HG03175 (cell line): ENCODE data around the gene SPATA7.

Experiments
- ATAC-seq: cut with Tn5 transposase; IDR thresholded peaks from one replicate; pipeline ENCODE4 v1.9.1; 2021; ENCODE audit warnings: mild to moderate bottlenecking, moderate library complexity; ENCODE audit not compliant: unreplicated experiment

The SPATA7 gene

DNA sequence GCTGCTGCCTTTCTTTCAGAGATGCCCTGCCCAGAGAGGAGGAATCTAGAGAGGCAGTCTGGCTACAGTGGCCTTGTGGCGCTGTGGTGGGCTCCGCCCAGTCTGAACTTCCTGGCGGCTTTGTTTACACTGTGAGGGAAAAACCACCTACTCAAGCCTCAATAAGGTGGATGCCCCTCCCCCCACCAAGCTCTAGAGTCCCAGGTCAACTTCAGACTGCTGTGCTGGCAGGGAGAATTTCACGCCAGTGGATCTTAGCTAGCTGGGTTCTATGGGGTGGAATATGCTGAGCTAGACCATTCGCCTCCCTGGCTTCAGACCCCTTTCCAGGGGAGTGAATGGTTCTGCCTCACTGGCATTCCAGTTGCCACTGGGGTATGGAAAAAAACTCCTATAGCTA is 25.6 kb downstream of the SPATA7 start:
- no peak for ATAC-seq

DNA sequence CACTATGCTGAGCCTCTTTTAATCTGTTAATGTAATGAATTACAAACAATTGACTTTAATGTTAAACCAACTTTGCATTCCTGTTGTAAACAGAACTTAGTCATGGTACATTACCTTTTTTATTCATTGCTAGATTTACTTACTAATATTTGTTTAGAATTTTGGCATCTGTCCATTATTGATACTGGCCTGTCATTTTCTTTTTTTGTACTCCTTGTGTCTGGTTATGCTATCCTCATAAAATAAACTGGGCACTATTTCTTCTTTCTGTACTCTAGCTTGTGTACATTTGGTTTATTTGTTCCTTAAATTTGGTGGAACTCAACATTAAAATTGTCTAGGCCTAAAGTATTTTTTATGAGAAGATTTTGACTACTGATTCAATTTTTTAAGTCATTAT is 32.1 kb downstream of the SPATA7 start:
- ATAC-seq, result no peak

- ATAC-seq, result no peak
Observed at GRCh38 chr14:88420187-88420586, 34.7 kb downstream of the SPATA7 start.

DNA sequence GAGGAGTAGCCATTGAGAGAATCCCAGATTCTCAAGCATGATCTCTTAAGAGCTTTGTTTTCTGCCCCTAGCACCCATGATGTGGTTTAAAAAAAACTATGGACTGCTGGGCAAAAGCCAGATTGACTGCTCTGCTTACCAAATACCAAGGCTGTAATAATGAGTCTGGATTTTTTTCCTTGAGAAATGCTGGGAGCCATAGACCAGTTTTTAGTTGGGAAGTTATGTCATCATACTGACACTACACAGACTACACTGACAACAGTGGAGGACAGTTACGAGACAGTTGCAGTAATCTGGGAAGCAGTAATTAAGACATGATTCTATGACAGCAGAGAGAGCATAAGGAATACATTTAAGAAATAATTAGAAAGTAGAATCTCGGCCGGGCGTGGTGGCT is 35.8 kb downstream of the SPATA7 start:
- ATAC-seq, result no peak

- ATAC-seq, result no peak
Observed at GRCh38 chr14:88422047-88422446, 36.6 kb downstream of the SPATA7 start.

DNA sequence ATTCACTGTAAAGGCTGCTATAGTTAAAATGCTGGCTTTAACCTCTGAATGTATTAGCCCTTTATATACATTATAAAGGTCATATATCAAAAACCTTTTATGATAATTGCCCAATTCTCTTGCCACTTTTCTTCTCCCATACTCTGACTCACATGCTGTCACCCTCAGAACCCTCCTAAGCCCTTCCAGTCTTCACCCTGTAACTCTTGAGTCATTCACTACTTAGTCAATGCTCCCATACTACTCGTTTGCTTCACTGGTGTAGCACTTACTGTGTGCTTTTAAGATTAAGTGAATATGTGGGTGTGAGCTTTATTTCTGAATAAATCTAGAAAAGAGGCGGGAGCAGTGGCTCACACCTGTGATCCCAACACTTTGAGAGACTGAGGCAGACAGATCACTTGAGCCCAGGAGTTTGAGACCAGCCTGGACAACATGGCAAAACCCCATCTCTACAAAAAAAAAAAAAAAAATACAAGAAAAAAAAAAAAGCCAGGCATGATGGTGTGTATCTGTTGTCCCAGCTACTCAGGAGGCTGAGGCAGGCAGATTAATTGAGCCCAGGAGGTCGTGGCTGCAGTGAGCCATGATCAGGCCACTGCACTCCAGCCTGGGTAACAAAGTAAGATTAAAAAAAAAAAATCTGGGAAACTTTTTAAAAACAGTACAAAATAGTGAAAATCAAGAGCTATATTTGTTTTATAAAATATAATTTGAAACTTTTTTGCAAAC is 37.6 kb downstream of the SPATA7 start:
- no peak for ATAC-seq

DNA sequence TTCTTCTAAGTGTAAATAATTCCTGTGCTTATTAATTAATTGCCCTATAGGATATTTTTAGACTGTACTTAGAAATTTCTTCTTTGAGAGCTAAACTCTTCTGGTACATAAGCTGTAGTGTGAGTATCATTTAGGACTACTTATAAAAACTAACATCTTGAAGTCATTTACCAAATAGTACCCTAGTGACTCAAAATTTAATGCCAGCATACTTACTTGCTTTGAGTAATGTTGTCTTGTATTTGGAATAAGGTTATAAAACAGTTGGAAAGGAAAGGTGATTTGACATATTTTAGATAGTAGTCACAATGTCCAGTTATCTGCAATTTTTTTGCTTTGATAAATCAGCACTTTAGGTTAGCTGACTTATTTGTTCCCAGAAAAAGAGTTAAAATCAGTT is 39.1 kb downstream of the SPATA7 start:
- no peak for ATAC-seq

- ATAC-seq, result no peak
Observed at GRCh38 chr14:88426271-88426670, 40.8 kb downstream of the SPATA7 start.

- no peak for ATAC-seq
Observed at GRCh38 chr14:88430976-88431375, 45.5 kb downstream of the SPATA7 start.

DNA sequence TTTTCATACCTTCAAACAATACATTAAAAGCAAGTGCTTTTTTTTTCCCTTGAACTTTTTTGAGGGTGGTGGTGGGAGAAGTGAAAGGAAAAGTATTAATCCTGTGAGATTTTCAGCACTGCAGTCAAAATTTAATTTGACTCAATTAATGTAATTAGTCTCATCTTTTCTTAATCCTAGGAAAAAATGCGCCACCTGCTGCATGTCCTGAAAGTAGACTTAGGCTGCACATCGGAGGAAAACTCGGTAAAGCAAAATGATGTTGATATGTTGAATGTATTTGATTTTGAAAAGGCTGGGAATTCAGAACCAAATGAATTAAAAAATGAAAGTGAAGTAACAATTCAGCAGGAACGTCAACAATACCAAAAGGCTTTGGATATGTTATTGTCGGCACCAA is 52.2 kb downstream of the SPATA7 start:
- ATAC-seq, result no peak

DNA sequence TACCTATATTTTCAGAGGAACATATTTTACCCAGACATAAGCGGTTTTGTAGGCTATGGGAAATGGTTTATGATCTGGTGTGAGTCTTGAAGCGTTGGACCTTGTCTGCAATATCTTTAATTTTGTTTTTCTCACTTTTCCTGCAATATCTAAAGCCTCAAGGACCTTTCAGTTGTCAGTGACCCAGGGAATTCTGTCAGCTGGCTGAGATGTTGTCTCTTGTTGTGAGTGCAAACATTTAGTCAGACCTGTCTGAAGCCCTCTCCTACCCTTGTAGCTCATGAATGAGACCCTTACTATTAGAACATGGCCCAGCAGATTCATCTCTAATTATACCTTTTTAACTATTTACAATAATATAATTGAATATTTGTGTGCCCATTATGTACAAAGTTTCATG is 53.6 kb downstream of the SPATA7 start:
- no peak for ATAC-seq

- ATAC-seq, result no peak
Observed at GRCh38 chr14:88452231-88452630, 66.8 kb downstream of the SPATA7 start.

- no peak for ATAC-seq
Observed at GRCh38 chr14:88454886-88455285, 69.4 kb downstream of the SPATA7 start.

GRCh38 chr14:88463318-88463717 is 77.9 kb downstream of the SPATA7 start:
- ATAC-seq, result peak; percentile 52

- no peak for ATAC-seq
Observed at GRCh38 chr14:88468406-88468805, 82.9 kb downstream of the SPATA7 start.

GRCh38 chr14:88470542-88471440 is 85.3 kb downstream of the SPATA7 start:
- no peak for ATAC-seq

GRCh38 chr14:88473791-88474190 is 88.3 kb downstream of the SPATA7 start:
- ATAC-seq, result no peak

- ATAC-seq, result no peak
Observed at GRCh38 chr14:88476214-88476774, 90.8 kb downstream of the SPATA7 start.

DNA sequence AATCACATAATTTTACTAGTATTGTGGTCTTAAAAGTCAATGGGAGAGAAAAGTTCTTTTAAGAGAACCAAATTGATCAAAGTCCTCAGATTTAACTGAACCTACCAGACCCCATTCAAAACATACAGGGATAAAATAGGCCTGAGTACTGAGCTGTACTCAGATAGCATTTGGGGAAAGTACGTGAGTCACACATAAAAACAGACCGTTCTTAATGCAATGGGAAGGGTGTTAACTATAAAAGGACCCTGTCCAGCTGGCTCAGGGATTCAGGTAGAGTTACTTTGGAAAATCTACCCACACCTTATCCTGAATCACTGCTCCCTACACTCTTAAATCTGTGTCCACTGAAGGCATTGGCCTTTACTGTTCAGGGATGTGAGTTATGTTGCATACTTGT is 91.4 kb downstream of the SPATA7 start:
- ATAC-seq, result no peak

GRCh38 chr14:88477513-88478250 is 92.2 kb downstream of the SPATA7 start:
- ATAC-seq, result no peak

GRCh38 chr14:88478931-88479330 is 93.5 kb downstream of the SPATA7 start:
- no peak for ATAC-seq
